Activated CD4-positive, alpha-beta T cell treated with anti-CD3 and anti-CD28 coated beads, Interleukin-2, Interleukin-4, amounts not matched to agents 100 ng/mL and 50 ng/mL, durations not matched to agents 16 hours and 8 hours (primary cell): Measurements from ENCODE around the gene CRYBA1.

Experiments
- DNase-seq: peaks from one replicate; pipeline ENCODE4 v3.0.0-alpha.2; 2020; ENCODE audit warnings: low spot score

Gene CRYBA1

GRCh38 chr17:29283496-29283895 is 36.8 kb downstream of the CRYBA1 start:
- no peak for DNase-seq

GRCh38 chr17:29283961-29284360 is 37.3 kb downstream of the CRYBA1 start:
- no peak for DNase-seq

GRCh38 chr17:29289852-29290251 is 43.2 kb downstream of the CRYBA1 start:
- DNase-seq, result no peak

DNA sequence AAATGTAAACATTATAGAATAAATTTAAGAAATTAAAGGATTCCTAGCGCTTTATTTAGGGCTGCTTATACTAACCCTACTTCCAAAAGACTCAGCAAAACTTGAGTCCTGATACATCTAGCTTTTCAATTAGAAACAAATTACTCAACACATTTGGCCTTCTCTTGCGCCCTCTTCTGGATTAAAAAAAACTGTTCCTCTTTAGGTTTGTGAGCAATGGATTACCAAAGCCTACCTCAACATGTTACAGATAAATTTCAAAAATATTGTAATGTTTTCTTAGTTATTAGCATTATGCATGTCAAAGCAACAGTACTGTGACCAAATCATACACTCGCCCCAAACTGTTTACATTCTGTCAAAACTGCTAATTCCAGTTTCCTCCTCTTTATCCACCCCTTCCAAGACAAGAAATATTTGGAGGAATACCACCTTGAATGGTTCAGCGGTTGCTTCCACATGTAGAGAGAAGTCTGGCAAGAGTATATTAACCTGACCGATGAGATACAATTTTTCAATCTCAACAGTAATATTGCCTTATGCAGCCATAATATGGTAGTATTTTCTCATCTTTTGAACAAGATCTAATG is 44.6 kb downstream of the CRYBA1 start:
- DNase-seq, result peak; percentile 74

DNA sequence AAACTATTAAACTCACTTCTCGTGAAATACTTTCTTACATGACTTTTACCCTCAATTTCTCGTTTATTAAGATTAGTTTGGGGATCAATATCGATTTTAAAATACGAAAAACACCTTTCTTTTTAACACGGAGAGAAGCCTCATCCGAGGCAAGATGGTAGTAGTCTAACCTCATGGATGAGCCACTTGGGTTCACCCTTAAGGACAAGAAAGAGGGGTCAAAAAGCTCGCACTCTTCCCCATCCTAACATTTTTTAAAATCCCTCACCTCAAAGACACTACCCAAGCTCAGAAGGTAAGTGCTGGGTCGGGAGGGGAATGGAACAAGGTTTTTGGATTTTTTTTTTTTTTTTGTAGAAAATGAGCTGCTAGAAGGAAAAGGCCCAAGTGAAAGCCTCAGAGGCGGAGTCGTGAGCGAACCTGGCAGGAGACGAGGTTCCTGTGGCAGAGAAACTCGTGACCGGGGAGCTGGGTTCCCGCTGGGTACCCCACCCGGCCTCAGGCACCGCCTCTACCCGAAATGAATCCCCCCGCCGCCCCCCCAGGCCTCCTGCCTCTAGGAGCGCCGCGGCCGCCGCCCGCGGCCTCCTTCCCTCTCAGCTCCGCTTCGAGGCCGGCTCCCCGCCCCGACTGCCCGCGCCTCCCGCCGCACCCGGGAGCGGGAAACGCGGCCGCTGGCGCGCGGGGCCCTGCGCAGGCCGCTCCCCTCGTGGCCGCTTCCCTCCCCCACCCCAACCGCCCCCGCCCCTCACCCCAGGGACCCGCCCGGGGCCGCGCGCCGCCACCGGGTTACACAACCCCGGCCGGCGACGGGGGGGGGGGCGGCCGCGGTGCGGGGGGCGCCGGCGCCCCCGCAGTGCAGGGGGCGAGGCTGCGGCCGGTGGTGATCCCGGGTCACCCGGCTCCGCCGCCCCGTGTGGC is 45.7 kb downstream of the CRYBA1 start:
- DNase-seq, result peak; percentile 59

- peak; percentile 57 for DNase-seq
These were observed 46.6 kb downstream of the CRYBA1 start for GRCh38 chr17:29292992-29293889.

GRCh38 chr17:29293890-29294579 is 47.4 kb downstream of the CRYBA1 start, which contains the start of gene NUFIP2:
Gene NUFIP2, minus strand, starts transcription at chr17:29294148. Its CDS starts 89 bp downstream, at chr17:29294059.
- peak; percentile 99 for DNase-seq

GRCh38 chr17:29294580-29294900 is 47.9 kb downstream of the CRYBA1 start:
- DNase-seq, result no peak

DNA sequence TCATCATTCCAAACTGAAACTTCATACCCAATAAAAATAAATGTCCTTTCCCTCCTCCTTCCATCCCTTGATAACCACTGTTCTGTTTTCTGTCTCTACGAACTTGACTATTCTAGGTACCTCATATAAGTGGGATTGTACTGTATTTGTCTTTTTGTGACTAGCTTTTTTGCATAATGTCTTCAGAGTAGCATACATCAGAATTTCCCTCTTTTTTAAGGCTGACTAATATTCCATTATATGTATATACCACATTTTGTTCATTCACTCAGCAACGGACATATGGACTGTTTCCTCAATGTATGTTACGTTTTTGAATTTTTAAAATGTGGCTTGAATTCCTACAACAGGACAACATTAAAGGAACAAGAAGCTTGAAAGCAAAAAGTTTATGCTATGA is 48.8 kb downstream of the CRYBA1 start:
- DNase-seq, result no peak

DNA sequence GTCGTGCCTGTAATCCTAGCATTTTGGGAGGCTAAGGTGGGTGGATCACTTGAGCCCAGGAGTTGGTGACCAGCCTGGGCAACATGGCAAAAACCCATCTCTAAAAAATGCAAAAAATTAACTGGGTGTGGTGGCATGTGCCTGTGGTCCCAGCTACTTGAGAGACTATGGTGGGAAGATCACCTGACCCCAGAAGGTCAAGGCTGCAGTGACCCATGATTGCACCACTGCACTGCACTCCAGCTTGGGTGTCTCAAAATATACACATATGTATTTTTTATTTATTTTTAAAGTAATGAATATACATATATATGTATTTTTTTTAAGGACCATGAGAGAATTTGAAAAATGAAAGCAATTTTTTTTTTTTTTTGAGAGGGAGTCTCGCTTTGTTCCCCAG is 52.4 kb downstream of the CRYBA1 start:
- DNase-seq, result no peak

GRCh38 chr17:29303386-29303785 is 56.7 kb downstream of the CRYBA1 start:
- DNase-seq, result no peak
